Activated CD8-positive, alpha-beta T cell treated with anti-CD3 and anti-CD28 coated beads for 36 hours (primary cell): ENCODE measurements around the gene CNOT9. TPM values are rescaled to one million over a fixed set of nuclear protein-coding genes. Genes with fewer than 3 reads are reported as not detected.

Source experiments
- ATAC-seq: fragments of 200-7000 bp; cut with Tn5 transposase; one replicate; pipeline ENCODE4 v1.10.0; 2021; ENCODE audit warnings: mild to moderate bottlenecking, moderate library complexity
- CTCF ChIA-PET: fragments of 350-600 bp; sonication (Branson Sonifier 250); formaldehyde crosslinking; loops from one replicate; lab custom pipeline; 2021; ENCODE audit warnings: antibody characterized with exemption; lab: Charles Lee
- POLR2A ChIA-PET: fragments of 350-600 bp; sonication (Branson Sonifier 250); formaldehyde crosslinking; loops from one replicate; lab custom pipeline; 2021; ENCODE audit warnings: antibody characterized with exemption; lab: Charles Lee
- DNase-seq: peaks from one replicate; pipeline ENCODE4 v3.0.0-alpha.2; 2020
- H3K27ac Mint-ChIP-seq: one replicate; pipeline ENCODE4 v1.8.0; 2021; ENCODE audit warnings: mild to moderate bottlenecking, mixed read lengths
- H3K27me3 Mint-ChIP-seq: one replicate; pipeline ENCODE4 v1.8.0; 2021; ENCODE audit warnings: mixed read lengths
- H3K36me3 Mint-ChIP-seq: one replicate; pipeline ENCODE4 v1.8.0; 2021; ENCODE audit warnings: low read depth, mixed read lengths
- H3K4me1 Mint-ChIP-seq: one replicate; pipeline ENCODE4 v1.8.0; 2021; ENCODE audit warnings: low read depth, mixed read lengths
- H3K4me3 Mint-ChIP-seq: one replicate; pipeline ENCODE4 v1.8.0; 2021; ENCODE audit warnings: mild to moderate bottlenecking, moderate library complexity, mixed read lengths
- H3K9me3 Mint-ChIP-seq: one replicate; pipeline ENCODE4 v1.8.0; 2021; ENCODE audit warnings: mixed read lengths
- intact Hi-C: fragments of 100-400 bp; cut with micrococcal nuclease; formaldehyde crosslinking; loops from one replicate; pipeline ENCODE4 v1.10.0; 2022
- total RNA-seq, 2 experiments: library from RNA; stranded (reverse); gene quantifications; one replicate each; pipeline ENCODE4 v1.2.3, GENCODE V29; 2021
- TF ChIP-seq, protein P1 (sequence below): fragments of 200-600 bp; IDR thresholded peaks from one replicate; pipeline ENCODE4 v1.8.0; 2022; ENCODE audit warnings: antibody characterized with exemption, mild to moderate bottlenecking

CNOT9 gene
- total RNA-seq, 2 experiments from 2014 or later = 106 to 119 TPM

GRCh38 chr2:218576854-218577253, 8.2 kb downstream of the CNOT9 start:
- TF ChIP-seq, protein P1, sequence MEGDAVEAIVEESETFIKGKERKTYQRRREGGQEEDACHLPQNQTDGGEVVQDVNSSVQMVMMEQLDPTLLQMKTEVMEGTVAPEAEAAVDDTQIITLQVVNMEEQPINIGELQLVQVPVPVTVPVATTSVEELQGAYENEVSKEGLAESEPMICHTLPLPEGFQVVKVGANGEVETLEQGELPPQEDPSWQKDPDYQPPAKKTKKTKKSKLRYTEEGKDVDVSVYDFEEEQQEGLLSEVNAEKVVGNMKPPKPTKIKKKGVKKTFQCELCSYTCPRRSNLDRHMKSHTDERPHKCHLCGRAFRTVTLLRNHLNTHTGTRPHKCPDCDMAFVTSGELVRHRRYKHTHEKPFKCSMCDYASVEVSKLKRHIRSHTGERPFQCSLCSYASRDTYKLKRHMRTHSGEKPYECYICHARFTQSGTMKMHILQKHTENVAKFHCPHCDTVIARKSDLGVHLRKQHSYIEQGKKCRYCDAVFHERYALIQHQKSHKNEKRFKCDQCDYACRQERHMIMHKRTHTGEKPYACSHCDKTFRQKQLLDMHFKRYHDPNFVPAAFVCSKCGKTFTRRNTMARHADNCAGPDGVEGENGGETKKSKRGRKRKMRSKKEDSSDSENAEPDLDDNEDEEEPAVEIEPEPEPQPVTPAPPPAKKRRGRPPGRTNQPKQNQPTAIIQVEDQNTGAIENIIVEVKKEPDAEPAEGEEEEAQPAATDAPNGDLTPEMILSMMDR = no peak
- no peaks in the 10 kb centered on the region for H3K9me3 Mint-ChIP-seq
- no peak overlapping the region for H3K4me3 Mint-ChIP-seq
- no peak overlapping the region for H3K27ac Mint-ChIP-seq
- H3K27me3 Mint-ChIP-seq = no peaks in the 10 kb centered on the region
- peaks cover 46% of the 10 kb centered on the region for H3K4me1 Mint-ChIP-seq
- ChIA-PET CTCF (no interaction called here), POLR2A (interaction anchor here (0.5 to 1.3 kb wide), 4 partner anchors 13 to 174 kb away, joined by 3 to 4 read pairs (median 4); no protein-coding TSS in a partner anchor)
- intact Hi-C loops = no loop called here
- ATAC-seq = no peak
- peaks cover 25% of the 10 kb centered on the region for H3K36me3 Mint-ChIP-seq
- DNase-seq = no peak

GRCh38 chr2:218577482-218578220, 9.0 kb downstream of the CNOT9 start:
- H3K4me3 Mint-ChIP-seq = no peak overlapping the region
- ChIA-PET CTCF (interaction anchor here (0.7 to 1.2 kb wide), 2 partner anchors 61 to 80 kb away, joined by 3 read pairs; no protein-coding TSS in a partner anchor), POLR2A (interaction anchor here (0.5 to 1.3 kb wide), 6 partner anchors 8 to 173 kb away, joined by 3 to 5 read pairs (median 4); partner anchors contain the start of gene USP37)
- TF ChIP-seq, protein P1 = no peak
- DNase-seq = no peak
- intact Hi-C loops = no loop called here
- no peak overlapping the region for H3K27ac Mint-ChIP-seq
- no peaks in the 10 kb centered on the region for H3K27me3 Mint-ChIP-seq
- ATAC-seq = no peak
- H3K4me1 Mint-ChIP-seq = peaks cover 48% of the 10 kb centered on the region
- peaks cover 26% of the 10 kb centered on the region for H3K36me3 Mint-ChIP-seq
- no peaks in the 10 kb centered on the region for H3K9me3 Mint-ChIP-seq

DNA sequence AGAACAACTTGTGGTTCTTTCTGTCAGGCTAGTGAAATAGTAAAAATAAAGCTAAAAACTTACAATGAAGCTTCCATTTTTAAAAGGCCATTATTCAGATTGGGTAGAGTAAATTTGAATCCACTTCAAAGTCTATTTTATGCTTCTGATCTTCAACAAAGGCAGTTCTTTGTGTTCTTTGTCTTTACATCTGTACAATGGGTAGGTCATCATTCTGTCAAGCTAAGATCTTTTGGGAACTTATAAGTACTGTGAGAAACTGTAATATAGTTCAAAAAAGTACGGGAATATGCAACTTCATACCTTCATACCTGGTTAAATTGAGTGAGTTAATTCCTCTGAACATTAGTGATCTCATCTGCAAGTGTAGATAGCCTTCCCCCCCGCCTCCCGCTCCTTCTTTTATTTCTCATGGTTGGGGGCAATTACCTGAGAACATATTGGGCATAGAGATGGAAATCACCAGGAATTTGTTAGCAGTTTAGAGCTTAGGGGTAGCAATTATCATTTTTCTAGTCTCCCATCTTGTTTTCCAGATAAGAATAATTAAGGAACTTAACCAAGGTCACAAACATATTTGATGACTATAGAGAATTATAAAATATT, 9.7 kb downstream of the CNOT9 start:
- no peak overlapping the region for H3K4me3 Mint-ChIP-seq

DNA sequence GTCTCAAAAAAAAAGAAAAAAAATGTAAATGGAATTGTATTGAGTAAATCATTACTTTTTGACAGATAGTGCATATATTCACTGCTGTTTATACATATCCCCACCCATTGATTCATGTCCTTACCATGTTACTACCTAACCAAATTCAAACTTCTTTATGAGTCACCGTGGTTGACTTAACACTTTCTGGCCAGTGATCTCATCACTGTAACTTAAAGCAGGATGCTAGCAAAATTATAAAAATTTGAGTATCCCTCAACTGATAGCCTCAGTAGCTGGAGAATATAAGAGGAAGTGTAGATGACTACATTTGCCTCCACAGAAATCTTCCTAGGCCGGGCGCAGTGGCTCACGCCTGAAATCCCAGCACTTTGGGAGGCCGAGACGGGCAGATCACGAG, 13.4 kb downstream of the CNOT9 start:
- peak; percentile 99 for ATAC-seq
- no peaks in the 10 kb centered on the region for H3K9me3 Mint-ChIP-seq
- H3K27ac Mint-ChIP-seq = peak overlapping the region; percentile 76
- H3K4me3 Mint-ChIP-seq = no peak overlapping the region
- TF ChIP-seq, protein P1 = no peak
- POLR2A ChIA-PET = interaction anchor here (1.1 to 2.9 kb wide), 3 partner anchors 12 to 77 kb away, joined by 4 to 7 read pairs (median 5); partner anchors contain the start of genes BCS1L and ZNF142
- peaks cover 42% of the 10 kb centered on the region for H3K4me1 Mint-ChIP-seq
- intact Hi-C loops = no loop called here
- peak; percentile 27 for DNase-seq
- H3K27me3 Mint-ChIP-seq = no peaks in the 10 kb centered on the region
- CTCF ChIA-PET = no interaction called here
- peaks cover 50% of the 10 kb centered on the region for H3K36me3 Mint-ChIP-seq

More for the DNA sequence above, 9.7 kb downstream of the CNOT9 start:
- no peak for ATAC-seq
- Mint-ChIP-seq H3K9me3 (no peaks in the 10 kb centered on the region), H3K27ac (no peak overlapping the region), H3K27me3 (no peaks in the 10 kb centered on the region), H3K4me1 (peaks cover 53% of the 10 kb centered on the region), H3K36me3 (peaks cover 29% of the 10 kb centered on the region)
- TF ChIP-seq, protein P1 = no peak
- intact Hi-C loops = no loop called here
- DNase-seq = no peak
- POLR2A ChIA-PET = interaction anchor here (0.7 to 1.6 kb wide), 4 partner anchors 8 to 22 kb away, joined by 3 to 5 read pairs (median 4); partner anchors contain the start of gene USP37
- CTCF ChIA-PET = interaction anchor here (0.7 to 1.2 kb wide), 2 partner anchors 61 to 80 kb away, joined by 3 read pairs; no protein-coding TSS in a partner anchor
